H9 (cell line): ENCODE results near the gene ESRP2. TPM values are rescaled to one million over a fixed set of nuclear protein-coding genes. Genes with fewer than 3 reads are reported as not detected.

Source experiments
- DNase-seq: peaks from one replicate; pipeline ENCODE4 v3.0.0-alpha.2; 2017
- H2AFZ ChIP-seq: one replicate; pipeline ENCODE4 v1.6.1; 2013; ENCODE audit warnings: mild to moderate bottlenecking, low read length, control low read depth, moderate library complexity
- H2AK5ac ChIP-seq: 2 replicates; pipeline ENCODE4 v1.6.1; 2013; ENCODE audit warnings: low read length, control low read depth, mixed read lengths; ENCODE audit not compliant: insufficient read length
- H2BK120ac ChIP-seq: one replicate; pipeline ENCODE4 v1.6.1; 2013; ENCODE audit warnings: low read depth, mild to moderate bottlenecking, low read length, control low read depth, inconsistent platforms; ENCODE audit not compliant: poor library complexity, severe bottlenecking
- H2BK12ac ChIP-seq: 2 replicates; pipeline ENCODE4 v1.6.1; 2013; ENCODE audit warnings: low read length, control low read depth, mixed read lengths, low read depth; ENCODE audit not compliant: insufficient read length
- H2BK15ac ChIP-seq: 2 replicates; pipeline ENCODE4 v1.6.1; 2013; ENCODE audit warnings: low read depth, low read length, control low read depth
- H2BK20ac ChIP-seq: one replicate; pipeline ENCODE4 v1.6.1; 2013; ENCODE audit warnings: low read depth, mild to moderate bottlenecking, low read length, control low read depth, inconsistent platforms; ENCODE audit not compliant: poor library complexity, severe bottlenecking
- H2BK5ac ChIP-seq: 2 replicates; pipeline ENCODE4 v1.6.1; 2013; ENCODE audit warnings: low read length, control low read depth, mixed read lengths; ENCODE audit not compliant: insufficient read length
- H3K14ac ChIP-seq: 2 replicates; pipeline ENCODE4 v1.6.1; 2013; ENCODE audit warnings: low read length, control low read depth; ENCODE audit not compliant: insufficient read depth
- H3K18ac ChIP-seq: 2 replicates; pipeline ENCODE4 v1.6.1; 2013; ENCODE audit warnings: low read depth, mild to moderate bottlenecking, mixed read lengths, low read length, control low read depth; ENCODE audit not compliant: insufficient read length
- H3K23ac ChIP-seq: 2 replicates; pipeline ENCODE4 v1.6.1; 2013; ENCODE audit warnings: low read length, control low read depth, mixed read lengths, low read depth; ENCODE audit not compliant: insufficient read length
- H3K23me2 ChIP-seq: 2 replicates; pipeline ENCODE4 v1.6.1; 2013; ENCODE audit warnings: low read depth, mild to moderate bottlenecking, mixed read lengths, low read length, control low read depth; ENCODE audit not compliant: insufficient read length, poor library complexity, severe bottlenecking
- H3K27ac ChIP-seq: 2 replicates; pipeline ENCODE4 v1.5.1; 2013; ENCODE audit warnings: low read length, control low read depth, mixed read lengths, low read depth; ENCODE audit not compliant: insufficient read length
- H3K27me3 ChIP-seq: 2 replicates; pipeline ENCODE4 v1.6.1; 2013; ENCODE audit warnings: low read length, control low read depth, inconsistent platforms; ENCODE audit not compliant: insufficient read depth
- H3K4ac ChIP-seq: 2 replicates; pipeline ENCODE4 v1.6.1; 2013; ENCODE audit warnings: low read depth, mild to moderate bottlenecking, control low read depth, inconsistent platforms, low read length, moderate library complexity
- H3K4me1 ChIP-seq: 2 replicates; pipeline ENCODE4 v1.6.1; 2013; ENCODE audit warnings: low read length, control low read depth, inconsistent platforms; ENCODE audit not compliant: insufficient read depth
- H3K4me2 ChIP-seq: 2 replicates; pipeline ENCODE4 v1.6.1; 2013; ENCODE audit warnings: low read length, control low read depth, mixed read lengths; ENCODE audit not compliant: insufficient read length, insufficient read depth
- H3K56ac ChIP-seq: 2 replicates; pipeline ENCODE4 v1.6.1; 2013; ENCODE audit warnings: low read depth, mild to moderate bottlenecking, mixed read lengths, low read length, control low read depth; ENCODE audit not compliant: insufficient read length
- H3K79me1 ChIP-seq: 2 replicates; pipeline ENCODE4 v1.6.1; 2013; ENCODE audit warnings: low read depth, mild to moderate bottlenecking, moderate library complexity, low read length, control low read depth, inconsistent platforms; ENCODE audit not compliant: insufficient read depth, poor library complexity, severe bottlenecking
- H3K79me2 ChIP-seq: 2 replicates; pipeline ENCODE4 v1.6.1; 2013; ENCODE audit warnings: low read length, control low read depth, inconsistent platforms; ENCODE audit not compliant: insufficient read depth
- H3K9ac ChIP-seq: 2 replicates; pipeline ENCODE4 v1.6.1; 2013; ENCODE audit warnings: low read length, control low read depth, mixed read lengths; ENCODE audit not compliant: insufficient read length; ENCODE audit errors: extremely low read depth
- H3K9me3 ChIP-seq: one replicate; pipeline ENCODE4 v1.6.1; 2013; ENCODE audit warnings: low read depth, low read length, inconsistent platforms; ENCODE audit not compliant: control insufficient read depth
- H3T11ph ChIP-seq: one replicate; pipeline ENCODE4 v1.6.1; 2013; ENCODE audit warnings: mild to moderate bottlenecking, low read length, control low read depth, inconsistent platforms
- H4K20me1 ChIP-seq: one replicate; pipeline ENCODE4 v1.6.1; 2013; ENCODE audit not compliant: control insufficient read depth, insufficient read length, insufficient read depth
- H4K5ac ChIP-seq: 2 replicates; pipeline ENCODE4 v1.6.1; 2013; ENCODE audit warnings: low read depth, mild to moderate bottlenecking, mixed read lengths, low read length, control low read depth; ENCODE audit not compliant: insufficient read length
- H4K8ac ChIP-seq: replicated peaks from 2 replicates; pipeline ENCODE4 v1.6.1; 2013; ENCODE audit warnings: low read length, control low read depth, mixed read lengths, low read depth; ENCODE audit not compliant: insufficient read length
- H4K91ac ChIP-seq: 2 replicates; pipeline ENCODE4 v1.6.1; 2013; ENCODE audit warnings: low read depth, mild to moderate bottlenecking, moderate library complexity, mixed read lengths, low read length, control low read depth; ENCODE audit not compliant: insufficient read length
- H3K27ac Mint-ChIP-seq, 3 experiments: 2 replicates in 2 of 3; 3 replicates in 1 of 3; pipeline ENCODE4 v1.8.0; 2020 to 2021; ENCODE audit warnings: mixed read lengths in 3 of 3, mild to moderate bottlenecking in 1 of 3, moderate library complexity in 1 of 3
- H3K27me3 Mint-ChIP-seq: 2 replicates; pipeline ENCODE4 v1.8.0; 2021; ENCODE audit warnings: low read depth, mild to moderate bottlenecking, moderate library complexity, mixed read lengths
- H3K36me3 Mint-ChIP-seq, 3 experiments: 2 replicates in 2 of 3; 3 replicates in 1 of 3; pipeline ENCODE4 v1.8.0; 2020 to 2021; ENCODE audit warnings: low read depth in 3 of 3, mixed read lengths in 3 of 3; ENCODE audit not compliant: insufficient read depth in 1 of 3
- H3K4me1 Mint-ChIP-seq, 2 experiments: 2 replicates each; pipeline ENCODE4 v1.8.0; 2020; ENCODE audit warnings: mixed read lengths in 2 of 2
- H3K4me3 Mint-ChIP-seq, 2 experiments: 2 replicates in 1 of 2; 3 replicates in 1 of 2; pipeline ENCODE4 v1.8.0; 2020 to 2021; ENCODE audit warnings: mild to moderate bottlenecking in 2 of 2, mixed read lengths in 2 of 2, moderate library complexity in 1 of 2
- H3K9me3 Mint-ChIP-seq, 2 experiments: 2 replicates in 1 of 2; 3 replicates in 1 of 2; pipeline ENCODE4 v1.8.0; 2020; ENCODE audit warnings: mild to moderate bottlenecking in 2 of 2, mixed read lengths in 2 of 2, moderate library complexity in 1 of 2
- WGBS: extraction: QIAGEN DNeasy Blood & Tissue Kit; methylation state at CpG from one replicate; pipeline ENCODE4 v1.1.7; 2013; ENCODE audit warnings: missing lambda C conversion rate, low lambda C conversion rate, mixed read lengths; ENCODE audit not compliant: insufficient read length; ENCODE audit errors: extremely low coverage; 5-methylcytosine and 5-hydroxymethylcytosine counted together
- total RNA-seq: library from RNA; stranded (reverse); gene quantifications from 2 replicates; pipeline ENCODE4 v1.2.1, GENCODE V29; 2021
- TF ChIP-seq, protein P1 (sequence below): fragments of 200-600 bp; sonication (generic); conservative IDR thresholded peaks from 3 replicates; pipeline ENCODE4 v1.8.0; 2021; ENCODE audit warnings: antibody characterized with exemption, mild to moderate bottlenecking

Gene ESRP2
- total RNA-seq, 1 experiment from 2014 or later, result 59.5 TPM

DNA sequence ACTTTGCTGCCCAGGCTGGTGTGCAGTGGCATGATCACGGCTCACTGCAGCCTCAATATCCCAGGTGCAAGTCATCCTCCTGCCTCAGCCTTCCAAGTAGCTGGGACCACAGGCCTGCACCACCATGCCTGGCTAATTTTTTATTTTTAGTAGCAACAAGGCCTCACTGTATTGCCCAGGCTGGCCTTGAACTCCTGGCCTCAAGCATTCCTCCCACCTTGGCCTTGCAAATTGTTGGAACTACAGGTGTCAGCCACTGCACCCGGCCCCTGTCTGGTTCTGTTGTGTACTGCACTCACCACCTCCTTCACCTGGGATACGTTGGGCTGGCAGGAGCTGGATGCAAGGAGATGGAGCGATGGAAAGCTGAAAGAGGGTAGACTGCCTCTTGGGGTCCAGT lies 17.8 kb upstream of the ESRP2 start:
- Histone ChIP-seq H3K79me2 (no peaks in the 10 kb centered on the region), H4K20me1 (no peaks in the 10 kb centered on the region), H2BK12ac (no peak overlapping the region), H3K23ac (no peak overlapping the region), H3K18ac (no peak overlapping the region), H3K27ac (no peak overlapping the region), H2BK120ac (no peak overlapping the region), H2BK5ac (no peak overlapping the region), H3K14ac (no peak overlapping the region), H2AK5ac (no peak overlapping the region), H3K9me3 (no peaks in the 10 kb centered on the region), H3K23me2 (no peaks in the 10 kb centered on the region), H3K79me1 (no peaks in the 10 kb centered on the region), H2BK20ac (no peak overlapping the region), H3K56ac (no peak overlapping the region), H3K4ac (no peak overlapping the region), H3K4me1 (no peaks in the 10 kb centered on the region), H3T11ph (no peak overlapping the region), H2BK15ac (no peak overlapping the region), H2AFZ (no peak overlapping the region), H3K4me2 (no peak overlapping the region), H3K27me3 (no peaks in the 10 kb centered on the region), H3K9ac (no peak overlapping the region), H4K8ac (no peak overlapping the region), H4K5ac (no peak overlapping the region), H4K91ac (no peak overlapping the region)
- no CpG with 5 or more reads among the region's 4 CpGs for WGBS
- 0 out of 4 replicates have a peak, but pooled peaks cover 0 to 3% of the 10 kb centered on the region in 2 experiments for H3K4me1 Mint-ChIP-seq
- H3K9me3 Mint-ChIP-seq, result no peaks in the 10 kb centered on the region
- no peak for DNase-seq
- H3K4me3 Mint-ChIP-seq, result no peak overlapping the region
- H3K27me3 Mint-ChIP-seq, result no peaks in the 10 kb centered on the region
- TF ChIP-seq, protein P1, sequence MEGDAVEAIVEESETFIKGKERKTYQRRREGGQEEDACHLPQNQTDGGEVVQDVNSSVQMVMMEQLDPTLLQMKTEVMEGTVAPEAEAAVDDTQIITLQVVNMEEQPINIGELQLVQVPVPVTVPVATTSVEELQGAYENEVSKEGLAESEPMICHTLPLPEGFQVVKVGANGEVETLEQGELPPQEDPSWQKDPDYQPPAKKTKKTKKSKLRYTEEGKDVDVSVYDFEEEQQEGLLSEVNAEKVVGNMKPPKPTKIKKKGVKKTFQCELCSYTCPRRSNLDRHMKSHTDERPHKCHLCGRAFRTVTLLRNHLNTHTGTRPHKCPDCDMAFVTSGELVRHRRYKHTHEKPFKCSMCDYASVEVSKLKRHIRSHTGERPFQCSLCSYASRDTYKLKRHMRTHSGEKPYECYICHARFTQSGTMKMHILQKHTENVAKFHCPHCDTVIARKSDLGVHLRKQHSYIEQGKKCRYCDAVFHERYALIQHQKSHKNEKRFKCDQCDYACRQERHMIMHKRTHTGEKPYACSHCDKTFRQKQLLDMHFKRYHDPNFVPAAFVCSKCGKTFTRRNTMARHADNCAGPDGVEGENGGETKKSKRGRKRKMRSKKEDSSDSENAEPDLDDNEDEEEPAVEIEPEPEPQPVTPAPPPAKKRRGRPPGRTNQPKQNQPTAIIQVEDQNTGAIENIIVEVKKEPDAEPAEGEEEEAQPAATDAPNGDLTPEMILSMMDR, result no peak
- H3K36me3 Mint-ChIP-seq, result peaks cover 1 to 18% (median 7%) of the 10 kb centered on the region in 3 experiments; a peak in 5 of 7 replicates
- 0 out of 7 replicates have a peak overlapping the region, but pooled peaks of 1 of the 3 experiments have one; percentile 18 for H3K27ac Mint-ChIP-seq
